ENCODE data around the gene SSRP1.

GRCh38 chr11:57330029-57330428 lies 5.7 kb downstream of the SSRP1 start:
- TF ChIP-seq CTCF (IDR thresholded peaks at IDR 0.05; ENCODE audit: borderline replicate concordance, extremely low read depth, low read length, poor library complexity, severe bottlenecking) (no peak), EZH2 (IDR thresholded peaks at IDR 0.05; ENCODE audit: borderline replicate concordance, low read depth, low read length, severe bottlenecking) (no peak)
